K562 (cell line): ENCODE data around the gene PAX2. TPM values are rescaled to one million over a fixed set of nuclear protein-coding genes. Genes with fewer than 3 reads are reported as not detected.

ENCODE experiments used
- ATAC-seq: fragments of 200-7000 bp; cut with Tn5 transposase; 3 replicates; pipeline ENCODE4 v1.9.1; 2020; ENCODE audit warnings: moderate library complexity
- BruUV-seq: library from RNA; stranded (reverse); fragments of 400-500 nt; replicated peaks from 2 replicates; lab custom pipeline; 2021; lab: Mats Ljungman, UMichigan
- CTCF ChIA-PET: fragments of 300-600 bp; formaldehyde crosslinking; extraction: SDS; loops from one replicate; lab custom pipeline; 2021; ENCODE audit warnings: low intra/inter-chr PET ratio; lab: Yijun Ruan, JAX
- POLR2A ChIA-PET: fragments of 300-600, 350-650 bp; sonication (Branson Sonifier 250); formaldehyde crosslinking; extraction: SDS; loops from one replicate; lab custom pipeline; 2021; ENCODE audit warnings: antibody characterized with exemption, inconsistent platforms; lab: Yijun Ruan, JAX
- DNase-seq, 4 experiments: peaks; one replicate each; pipeline versions ENCODE4 v3.0.0 to v3.0.0-alpha.2; 2011 to 2018; ENCODE audit warnings: low spot score in 3 of 4, mixed read lengths in 3 of 4; ENCODE audit errors: extremely low read depth in 1 of 4
- FAIRE-seq: peaks from 2 replicates; lab custom pipeline; 2011; peaks lifted over from hg19 to GRCh38; lab: Jason Lieb, UNC
- H2AFZ ChIP-seq: 2 replicates; pipeline ENCODE4 v1.6.0; 2011; ENCODE audit warnings: low read depth, low read length, control low read depth, inconsistent platforms
- H3K27ac ChIP-seq: fragments of 200-600 bp; 3 replicates; pipeline ENCODE4 v1.8.0; 2011; ENCODE audit warnings: low read depth, mild to moderate bottlenecking, control low read depth, inconsistent platforms, low read length, moderate library complexity, mixed read lengths; ENCODE audit errors: extremely low read depth
- H3K27me3 ChIP-seq, 2 experiments: fragments of 300-600 bp in 1 of 2; 2 replicates in 1 of 2; 3 replicates in 1 of 2; pipeline versions ENCODE4 v1.6.0 to v1.8.0; 2011; ENCODE audit warnings: inconsistent platforms in 2 of 2, low read length in 2 of 2, mild to moderate bottlenecking in 1 of 2, mixed read lengths in 1 of 2, moderate library complexity in 1 of 2; ENCODE audit not compliant: control insufficient read depth in 2 of 2, insufficient read depth in 2 of 2
- H3K36me3 ChIP-seq: fragments of 300-600 bp; 3 replicates; pipeline ENCODE4 v1.8.0; 2011; ENCODE audit warnings: mild to moderate bottlenecking, low read length, inconsistent platforms; ENCODE audit not compliant: control insufficient read depth, insufficient read depth
- H3K4me1 ChIP-seq, 2 experiments: fragments of 200-600 bp in 1 of 2; replicated peaks in 1 of 2; 2 replicates in 1 of 2; 3 replicates in 1 of 2; pipeline versions ENCODE4 v1.5.1 to v1.8.0; 2011; ENCODE audit warnings: inconsistent platforms in 2 of 2, low read length in 2 of 2, mild to moderate bottlenecking in 1 of 2, mixed read lengths in 1 of 2, moderate library complexity in 1 of 2; ENCODE audit not compliant: control insufficient read depth in 2 of 2, insufficient read depth in 2 of 2
- H3K4me2 ChIP-seq: 2 replicates; pipeline ENCODE4 v1.6.1; 2011; ENCODE audit warnings: low read length, control low read depth, inconsistent platforms, mixed read lengths; ENCODE audit not compliant: insufficient read depth
- H3K4me3 ChIP-seq: fragments of 200-600 bp; sonication (generic), shearing (Covaris generic); 2 replicates; pipeline ENCODE4 v1.5.1; 2016; ENCODE audit warnings: control low read depth, inconsistent platforms
- H3K79me2 ChIP-seq: fragments of 200-600 bp; 3 replicates; pipeline ENCODE4 v1.8.0; 2011; ENCODE audit warnings: low read length, inconsistent platforms; ENCODE audit not compliant: control insufficient read depth, insufficient read depth
- H3K9ac ChIP-seq, 2 experiments: 2 replicates each; pipeline versions ENCODE4 v1.6.0 to v1.6.1; 2011; ENCODE audit warnings: low read depth in 2 of 2, low read length in 2 of 2, control low read depth in 1 of 2, inconsistent platforms in 1 of 2, mild to moderate bottlenecking in 1 of 2, mixed read lengths in 1 of 2; ENCODE audit not compliant: insufficient read depth in 1 of 2
- H3K9me1 ChIP-seq: one replicate; pipeline ENCODE4 v1.6.0; 2011; ENCODE audit warnings: inconsistent platforms, mild to moderate bottlenecking, low read length, moderate library complexity; ENCODE audit not compliant: control insufficient read depth, insufficient read depth
- H3K9me3 ChIP-seq: replicated peaks from 2 replicates; pipeline ENCODE4 v1.5.1; 2011; ENCODE audit warnings: low read depth, low read length, inconsistent platforms; ENCODE audit not compliant: control insufficient read depth, insufficient read depth
- H4K20me1 ChIP-seq: replicated peaks from 2 replicates; pipeline ENCODE4 v1.6.1; 2011; ENCODE audit warnings: low read length, inconsistent platforms, mixed read lengths; ENCODE audit not compliant: control insufficient read depth, insufficient read depth
- BRF1 ChIP-seq: IDR thresholded peaks from 3 replicates; pipeline ENCODE4 v1.6.1; 2011; ENCODE audit warnings: borderline replicate concordance, mild to moderate bottlenecking; ENCODE audit not compliant: insufficient read length; ENCODE audit errors: extremely low read depth
- CBX5 ChIP-seq: IDR thresholded peaks from 2 replicates; pipeline ENCODE4 v1.6.1; 2014; ENCODE audit warnings: low read depth, borderline replicate concordance
- EWSR1 ChIP-seq: fragments of 450-650 bp; IDR thresholded peaks from 2 replicates; pipeline ENCODE4 v1.6.1; 2018; ENCODE audit warnings: borderline replicate concordance, mild to moderate bottlenecking, low read depth, moderate library complexity; ENCODE audit not compliant: partially characterized antibody
- FOXO4 ChIP-seq: fragments of 450-650 bp; formaldehyde crosslinking; IDR thresholded peaks from 2 replicates; pipeline ENCODE4 v1.4.0; 2020; ENCODE audit warnings: mild to moderate bottlenecking, moderate library complexity
- HLTF ChIP-seq: fragments of 450-650 bp; IDR thresholded peaks from 2 replicates; pipeline ENCODE4 v1.6.1; 2016
- ILK ChIP-seq: fragments of 450-650 bp; IDR thresholded peaks from 2 replicates; pipeline ENCODE4 v1.6.1; 2016; ENCODE audit warnings: missing genetic modification characterization, low read depth, mild to moderate bottlenecking, missing compliant biosample characterization, moderate library complexity, borderline replicate concordance
- MBD1 ChIP-seq: fragments of 250-450 bp; sonication (Bioruptor Pico); IDR thresholded peaks from 2 replicates; pipeline ENCODE4 v1.8.0; 2022; ENCODE audit warnings: inconsistent platforms
- MYBL2 ChIP-seq, 2 experiments: fragments of 450-650 bp in 1 of 2; sonication (generic) in 1 of 2; formaldehyde crosslinking in 1 of 2; IDR thresholded peaks; 2 replicates each; pipeline versions ENCODE4 v1.6.1 to v1.8.1; 2017 to 2022; ENCODE audit warnings: borderline replicate concordance in 1 of 2, inconsistent platforms in 1 of 2, low read depth in 1 of 2, mild to moderate bottlenecking in 1 of 2, missing genetic modification reagents in 1 of 2, moderate library complexity in 1 of 2
- MYNN ChIP-seq, 2 experiments: sonication (generic); formaldehyde crosslinking in 1 of 2; IDR thresholded peaks; 2 replicates each; pipeline versions ENCODE4 v1.5.0 to v1.6.1; 2016 to 2020; ENCODE audit warnings: antibody characterized with exemption in 1 of 2, missing genetic modification reagents in 1 of 2
- NRF1 ChIP-seq, 2 experiments: fragments of 450-650 bp; IDR thresholded peaks in 1 of 2; conservative IDR thresholded peaks in 1 of 2; 2 replicates each; pipeline ENCODE4 v1.6.1; 2014; ENCODE audit warnings: mild to moderate bottlenecking in 2 of 2
- PTTG1 ChIP-seq: fragments of 450-650 bp; IDR thresholded peaks from 2 replicates; pipeline ENCODE4 v1.6.1; 2016; ENCODE audit warnings: low read depth, mild to moderate bottlenecking, missing genetic modification characterization, missing compliant biosample characterization
- STAT5A ChIP-seq: IDR thresholded peaks from 2 replicates; pipeline ENCODE4 v1.6.1; 2012; ENCODE audit warnings: low read length, inconsistent platforms, borderline replicate concordance
- TCF3 ChIP-seq: sonication (generic); formaldehyde crosslinking; IDR thresholded peaks from 2 replicates; pipeline ENCODE4 v1.4.0; 2020; ENCODE audit warnings: mild to moderate bottlenecking, missing genetic modification reagents
- ZBTB1 ChIP-seq: sonication (generic); formaldehyde crosslinking; IDR thresholded peaks from 2 replicates; pipeline ENCODE4 v1.8.1; 2023; ENCODE audit warnings: missing genetic modification reagents, low read depth, mild to moderate bottlenecking, borderline replicate concordance
- ZBTB26 ChIP-seq: fragments of 450-650 bp; formaldehyde crosslinking; IDR thresholded peaks from 2 replicates; pipeline ENCODE4 v1.4.0; 2022; ENCODE audit warnings: missing genetic modification characterization
- ZNF134 ChIP-seq: fragments of 250-450 bp; sonication (Bioruptor Pico); conservative IDR thresholded peaks from 2 replicates; pipeline ENCODE4 v1.4.0; 2020
- ZNF778 ChIP-seq: fragments of 450-650 bp; formaldehyde crosslinking; IDR thresholded peaks from 2 replicates; pipeline ENCODE4 v1.4.0; 2020; ENCODE audit warnings: mild to moderate bottlenecking, moderate library complexity
- ZNF780A ChIP-seq: fragments of 250-450 bp; sonication (Bioruptor Pico); IDR thresholded peaks from 2 replicates; pipeline ENCODE4 v1.5.0; 2021; ENCODE audit warnings: mild to moderate bottlenecking
- WGBS: fragments of 100-300 bp; shearing (Covaris generic); methylation state at CpG from one replicate; pipeline ENCODE4 v1.1.6; 2016; ENCODE audit warnings: low coverage, mixed read lengths; ENCODE audit not compliant: insufficient coverage; ENCODE audit errors: missing lambda C conversion rate; 5-methylcytosine and 5-hydroxymethylcytosine counted together
- in situ Hi-C: fragments of 300-500 bp; cut with MboI; formaldehyde crosslinking; loops from 4 replicates; pipeline ENCODE4 v1.15.0; 2018; ENCODE audit warnings: inconsistent platforms, mixed read lengths
- intact Hi-C: fragments of 100-400 bp; cut with micrococcal nuclease; formaldehyde crosslinking; loops from 2 replicates; pipeline ENCODE4 v1.14.2; 2022
- polyA plus RNA-seq, 8 experiments: library from polyadenylated mRNA; depleted of rRNA in 4 of 8; stranded (reverse) in 5 of 8; unstranded in 3 of 8; fragments of >200 nt; fragmentation: Nextera tagmentation in 2 of 8; fragmentation: Illumina TruSeq in 1 of 8; extraction: Ambion mirVana in 2 of 8; extraction: Trizol in 1 of 8; gene quantifications; 2 replicates each; pipeline versions ENCODE4 v1.2.1 to v1.2.3, GENCODE V29; 2011 to 2014; ENCODE audit warnings: inconsistent platforms in 1 of 8, missing spikeins in 1 of 8
- total RNA-seq, 7 experiments: library from RNA; depleted of rRNA in 6 of 7; stranded (reverse); fragments of >200 nt in 6 of 7; fragmentation: Illumina TruSeq in 2 of 7; extraction: Trizol in 2 of 7; gene quantifications; 2 replicates each; pipeline versions ENCODE4 v1.2.1 to v1.2.3, GENCODE V29; 2011 to 2021; ENCODE audit warnings: low replicate concordance in 1 of 7

PAX2 gene
- total and polyA plus RNA-seq, 9 of the 15 experiments (the other 6 are each of a cell fraction or from before 2014, with no cell fraction given): not detected

GRCh38 chr10:100802196-100802595 is 56.8 kb downstream of the PAX2 start:
- 0% methylated on average over 2 of the region's 2 CpGs for WGBS
- BruUV-seq: no TSS peak
- ATAC-seq: no peak
- TF ChIP-seq EWSR1 (no peak), MBD1 (CRISPR knock-in tag) (no peak), PTTG1 (no peak), STAT5A (no peak), CBX5 (no peak), ZNF778 (CRISPR knock-in tag) (no peak), ZNF780A (CRISPR knock-in tag) (no peak), HLTF (no peak), BRF1 (no peak), MYNN (IDR thresholded peaks at IDR 0.05) (no peak), MYNN (CRISPR knock-in tag; IDR thresholded peaks at IDR 0.05) (no peak), TCF3 (CRISPR knock-in tag) (no peak), ILK (no peak), ZBTB26 (CRISPR knock-in tag) (no peak), NRF1 (conservative IDR thresholded peaks at IDR 0.05 in 1 of 2, IDR thresholded peaks at IDR 0.05 in 1 of 2) (no peak), FOXO4 (CRISPR knock-in tag) (no peak), ZBTB1 (no peak), ZNF134 (CRISPR knock-in tag) (no peak), MYBL2 (IDR thresholded peaks at IDR 0.05; ENCODE audit: low read depth) (no peak), MYBL2 (CRISPR knock-in tag; IDR thresholded peaks at IDR 0.05; ENCODE audit: borderline replicate concordance) (no peak)

More at GRCh38 chr10:100802196-100802595, 56.8 kb downstream of the PAX2 start:
- DNase-seq (no peak), FAIRE-seq (no peak)
- Histone ChIP-seq H3K36me3 (no peaks in the 10 kb centered on the region), H3K79me2 (no peaks in the 10 kb centered on the region), H4K20me1 (0 out of 2 replicates have a peak, but pooled peaks cover 2% of the 10 kb centered on the region), H3K9ac (no peak overlapping the region), H3K4me3 (no peak overlapping the region), H3K4me1 (no peaks in the 10 kb centered on the region), H3K9me1 (no peaks in the 10 kb centered on the region), H2AFZ (no peak overlapping the region), H3K27me3 (peaks cover 3 to 29% of the 10 kb centered on the region in 2 experiments; a peak in 3 of 5 replicates), H3K9me3 (no peaks in the 10 kb centered on the region), H3K4me2 (no peak overlapping the region), H3K27ac (no peak overlapping the region)
- intact Hi-C loops: no loop called here
- in situ Hi-C loops: no loop called here
- ChIA-PET POLR2A (interaction anchor here (0.6 to 1.8 kb wide), 5 partner anchors 10 to 120 kb away, joined by 3 to 6 read pairs (median 3); no protein-coding TSS in a partner anchor), CTCF (no interaction called here)
